NT2/D1 (cell line): ENCODE measurements around the gene ZIM2.
A peak's percentile ranks its signal among the peaks of the same experiment; 100 is the strongest.

Experiments
- DNase-seq: peaks from one replicate; pipeline ENCODE4 v3.0.0-alpha.2; 2011; ENCODE audit warnings: low read depth, low spot score
- H3K27me3 ChIP-seq: 2 replicates; pipeline ENCODE4 v1.6.0; 2011; ENCODE audit warnings: mild to moderate bottlenecking; ENCODE audit not compliant: insufficient read length, insufficient read depth
- H3K36me3 ChIP-seq: 2 replicates; pipeline ENCODE4 v1.6.1; 2011; ENCODE audit warnings: mild to moderate bottlenecking, low read length, mixed read lengths; ENCODE audit not compliant: insufficient read depth, insufficient read length
- H3K4me1 ChIP-seq: 2 replicates; pipeline ENCODE4 v1.5.1; 2011; ENCODE audit not compliant: insufficient read depth, insufficient read length
- H3K4me3 ChIP-seq: 2 replicates; pipeline ENCODE4 v1.5.1; 2011; ENCODE audit warnings: low read depth; ENCODE audit not compliant: insufficient read length
- H3K9ac ChIP-seq: 2 replicates; pipeline ENCODE4 v1.6.0; 2011; ENCODE audit warnings: low read depth; ENCODE audit not compliant: insufficient read length
- H3K9me3 ChIP-seq: 2 replicates; pipeline ENCODE4 v1.5.1; 2011; ENCODE audit warnings: mild to moderate bottlenecking, low read length; ENCODE audit not compliant: insufficient read depth
- SUZ12 ChIP-seq: IDR thresholded peaks from 2 replicates; pipeline ENCODE4 v1.6.1; 2011; ENCODE audit not compliant: insufficient read length, insufficient read depth; ENCODE audit errors: extremely low read depth
- YY1 ChIP-seq: IDR thresholded peaks from 2 replicates; pipeline ENCODE4 v1.6.1; 2011; ENCODE audit not compliant: insufficient read length, insufficient read depth
- ZNF274 ChIP-seq: IDR thresholded peaks from 2 replicates; pipeline ENCODE4 v1.6.1; 2011; ENCODE audit warnings: mild to moderate bottlenecking, low read depth, low read length

Gene ZIM2

GRCh38 chr19:56840451-56841192 lies at the start of gene ZIM2, which contains the start of gene PEG3:
Gene ZIM2, minus strand, starts transcription at chr19:56840726. Its CDS starts 16,449 bp downstream, at chr19:56824277.
Gene PEG3, minus strand, starts transcription at chr19:56840726. Its CDS starts 16,071 bp downstream, at chr19:56824655.
- Histone ChIP-seq H3K36me3 (peaks cover 5% of the 10 kb centered on the region), H3K9ac (peak within 1 kb of the TSS; percentile 93), H3K4me1 (no peaks in the 10 kb centered on the region), H3K4me3 (peak within 1 kb of the TSS; percentile 91), H3K27me3 (no peaks in the 10 kb centered on the region), H3K9me3 (no peaks in the 10 kb centered on the region)
- TF ChIP-seq SUZ12 (no peak), ZNF274 (no peak), YY1 (no peak)
- peak; percentile 89 for DNase-seq

GRCh38 chr19:56885173-56885985 lies 44.9 kb upstream of the ZIM2 start:
- H3K4me1 ChIP-seq = peaks cover 5% of the 10 kb centered on the region
- no peaks in the 10 kb centered on the region for H3K36me3 ChIP-seq
- H3K9ac ChIP-seq = peak overlapping the region; percentile 34
- peak; percentile 15 for DNase-seq
- no peak overlapping the region for H3K4me3 ChIP-seq
- no peaks in the 10 kb centered on the region for H3K27me3 ChIP-seq
- TF ChIP-seq ZNF274 (no peak), SUZ12 (no peak), YY1 (no peak)
- no peaks in the 10 kb centered on the region; the same call in 1 of the 2 replicates for H3K9me3 ChIP-seq

GRCh38 chr19:56884441-56884840 lies 43.9 kb upstream of the ZIM2 start:
- Histone ChIP-seq H3K4me3 (no peak overlapping the region), H3K4me1 (peaks cover 5% of the 10 kb centered on the region), H3K9me3 (no peaks in the 10 kb centered on the region; the same call in 1 of the 2 replicates), H3K9ac (no peak overlapping the region), H3K36me3 (no peaks in the 10 kb centered on the region), H3K27me3 (no peaks in the 10 kb centered on the region)
- no peak for TF ChIP-seq YY1
- TF ChIP-seq ZNF274 = no peak
- TF ChIP-seq SUZ12 = no peak
- DNase-seq = no peak

GRCh38 chr19:56880592-56881190 lies 40.2 kb upstream of the ZIM2 start:
- Histone ChIP-seq H3K27me3 (no peaks in the 10 kb centered on the region), H3K36me3 (no peaks in the 10 kb centered on the region), H3K4me3 (no peak overlapping the region), H3K9ac (no peak overlapping the region), H3K9me3 (no peaks in the 10 kb centered on the region), H3K4me1 (peaks cover 5% of the 10 kb centered on the region)
- no peak for TF ChIP-seq SUZ12
- no peak for TF ChIP-seq ZNF274
- no peak for TF ChIP-seq YY1
- DNase-seq = no peak

- Histone ChIP-seq H3K9ac (no peak overlapping the region), H3K9me3 (peaks cover 10% of the 10 kb centered on the region; the same call in 1 of the 2 replicates), H3K4me3 (no peak overlapping the region), H3K4me1 (peaks cover 2% of the 10 kb centered on the region), H3K27me3 (no peaks in the 10 kb centered on the region), H3K36me3 (no peaks in the 10 kb centered on the region)
- no peak for DNase-seq
- no peak for TF ChIP-seq YY1
- no peak for TF ChIP-seq SUZ12
- no peak for TF ChIP-seq ZNF274
These were observed 36.7 kb upstream of the ZIM2 start for GRCh38 chr19:56877069-56877715.

GRCh38 chr19:56875717-56876116 lies 35.2 kb upstream of the ZIM2 start:
- no peak overlapping the region for H3K9ac ChIP-seq
- H3K36me3 ChIP-seq = no peaks in the 10 kb centered on the region
- H3K9me3 ChIP-seq = peaks cover 10% of the 10 kb centered on the region; the same call in 1 of the 2 replicates
- no peaks in the 10 kb centered on the region for H3K27me3 ChIP-seq
- H3K4me1 ChIP-seq = peaks cover 2% of the 10 kb centered on the region
- H3K4me3 ChIP-seq = no peak overlapping the region
- no peak for DNase-seq
- TF ChIP-seq SUZ12 (no peak), YY1 (no peak), ZNF274 (no peak)
